Activated CD4-positive, alpha-beta T cell treated with anti-CD3 and anti-CD28 coated beads, Interleukin-2, amount 10 ng/mL, durations not matched to agents 24 days and 14 days (primary cell): ENCODE measurements around the gene VPS26B. TPM values are rescaled to one million over a fixed set of nuclear protein-coding genes. Genes with fewer than 3 reads are reported as not detected.

Experiments used
- DNase-seq: peaks from one replicate; pipeline ENCODE4 v3.0.0; 2022
- H3K27ac Mint-ChIP-seq: one replicate; pipeline ENCODE4 v1.8.0; 2022; ENCODE audit warnings: mild to moderate bottlenecking, mixed read lengths
- H3K27me3 Mint-ChIP-seq: one replicate; pipeline ENCODE4 v1.8.0; 2022; ENCODE audit warnings: mixed read lengths
- H3K36me3 Mint-ChIP-seq: one replicate; pipeline ENCODE4 v1.8.0; 2022; ENCODE audit warnings: low read depth, mild to moderate bottlenecking, mixed read lengths
- H3K4me1 Mint-ChIP-seq: one replicate; pipeline ENCODE4 v1.8.0; 2021; ENCODE audit warnings: mixed read lengths
- H3K4me3 Mint-ChIP-seq: one replicate; pipeline ENCODE4 v1.8.0; 2022; ENCODE audit warnings: mild to moderate bottlenecking, moderate library complexity, mixed read lengths
- H3K9me3 Mint-ChIP-seq: one replicate; pipeline ENCODE4 v1.8.0; 2021; ENCODE audit warnings: mixed read lengths
- intact Hi-C: fragments of 100-400 bp; cut with micrococcal nuclease; formaldehyde crosslinking; loops from one replicate; pipeline ENCODE4 v1.15.1; 2023
- total RNA-seq: library from RNA; stranded (reverse); gene quantifications from 2 replicates; pipeline ENCODE4 v1.2.3, GENCODE V29; 2022

The VPS26B gene
- total RNA-seq, 1 donor from 2014 or later = 42.6 TPM

DNA sequence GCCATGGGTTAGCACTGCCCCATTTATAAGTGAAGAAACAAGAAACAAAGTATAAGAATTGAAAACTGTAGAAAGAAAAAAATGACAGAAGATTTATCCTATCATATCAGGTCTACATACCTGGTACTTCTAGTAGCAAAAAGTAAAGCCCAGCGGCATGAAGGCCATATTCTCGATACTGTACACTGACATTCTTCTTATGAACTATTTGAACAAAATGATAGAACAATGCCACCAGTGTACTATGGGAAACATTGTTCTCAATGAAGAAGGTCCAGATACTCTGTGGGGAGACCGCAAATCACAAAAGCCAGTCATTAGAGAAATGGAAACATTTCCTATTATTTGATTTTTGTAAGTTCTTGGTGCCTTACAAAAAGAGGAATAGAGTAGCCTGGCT is 7.7 kb upstream of the VPS26B start:
- peaks cover 45% of the 10 kb centered on the region for H3K36me3 Mint-ChIP-seq
- no peak overlapping the region for H3K27ac Mint-ChIP-seq
- no peak overlapping the region for H3K4me3 Mint-ChIP-seq
- H3K4me1 Mint-ChIP-seq = peaks cover 50% of the 10 kb centered on the region
- DNase-seq = no peak
- intact Hi-C loops = no loop called here
- H3K27me3 Mint-ChIP-seq = no peaks in the 10 kb centered on the region
- H3K9me3 Mint-ChIP-seq = no peaks in the 10 kb centered on the region

DNA sequence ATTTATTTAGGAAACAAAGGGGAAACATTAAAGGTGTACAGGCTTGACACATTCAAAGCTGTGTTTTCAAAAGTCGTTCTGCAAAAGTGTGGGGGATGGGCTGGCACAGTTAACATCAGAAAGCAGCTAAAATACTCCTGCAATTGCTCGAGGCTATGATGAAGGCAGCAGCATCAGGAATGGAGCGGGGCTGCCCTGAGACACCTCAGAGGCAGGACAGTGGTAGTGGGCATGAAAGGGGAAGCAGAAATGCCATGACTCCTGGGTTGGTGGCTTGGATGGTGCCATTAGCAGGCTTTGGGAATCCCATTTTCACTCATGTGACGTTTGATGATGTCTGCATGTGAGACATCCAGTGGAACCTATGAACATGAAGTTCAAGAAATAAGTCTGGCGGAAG is 1.4 kb upstream of the VPS26B start:
- peak; percentile 75 for DNase-seq
- Mint-ChIP-seq H3K36me3 (peaks cover 33% of the 10 kb centered on the region), H3K9me3 (no peaks in the 10 kb centered on the region), H3K27ac (peak overlapping the region; percentile 97), H3K4me1 (peaks cover 68% of the 10 kb centered on the region), H3K27me3 (no peaks in the 10 kb centered on the region), H3K4me3 (peak overlapping the region; percentile 95)
- intact Hi-C loops = loop anchor here (5.0 kb wide), 2 partner anchors 276 to 296 kb away; no protein-coding TSS in a partner anchor

DNA sequence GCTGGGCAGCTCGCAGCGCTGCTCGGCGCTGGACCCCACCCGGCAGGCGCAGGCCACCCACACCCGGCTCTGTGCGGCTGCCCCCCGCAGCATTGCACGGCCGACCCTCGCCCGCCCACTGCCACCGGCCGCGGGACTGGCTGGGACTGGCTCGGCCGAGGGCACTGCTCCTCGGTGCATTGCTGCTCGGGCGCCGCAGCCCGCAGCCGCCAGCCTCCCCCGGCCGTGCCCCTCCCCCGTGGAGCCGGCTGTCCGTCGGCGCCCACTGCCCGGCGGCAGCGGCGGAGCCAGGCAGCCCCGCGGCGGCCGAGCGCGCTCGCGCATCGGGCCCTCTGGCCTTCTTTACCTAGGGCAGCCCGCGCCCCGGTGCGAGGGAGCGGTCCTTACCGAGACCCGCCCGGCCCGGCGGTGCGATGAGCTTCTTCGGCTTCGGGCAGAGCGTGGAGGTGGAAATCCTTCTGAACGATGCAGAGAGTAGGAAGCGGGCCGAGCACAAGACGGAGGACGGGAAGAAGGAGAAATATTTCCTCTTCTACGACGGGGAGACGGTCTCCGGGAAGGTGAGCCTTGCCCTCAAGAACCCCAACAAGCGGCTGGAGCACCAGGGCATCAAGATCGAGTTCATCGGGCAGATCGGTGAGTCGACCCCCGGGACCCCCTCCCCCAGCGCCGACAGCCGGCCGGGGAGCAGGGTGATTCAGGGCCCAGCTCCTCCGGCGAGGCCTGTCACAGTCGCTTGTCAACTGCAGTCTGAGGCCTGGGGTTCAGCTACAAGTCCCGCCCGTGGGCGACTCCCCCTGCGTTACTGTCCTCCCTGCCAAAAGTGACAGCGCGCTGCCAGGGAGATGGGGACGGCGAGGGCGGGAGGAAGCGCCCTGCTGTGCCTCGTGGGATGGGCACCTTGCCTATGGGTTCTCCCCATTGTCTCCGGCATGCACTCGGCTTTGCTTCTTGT is 516 bp downstream of the VPS26B start:
- Mint-ChIP-seq H3K9me3 (no peaks in the 10 kb centered on the region), H3K27ac (peak overlapping the region; percentile 91), H3K4me1 (peaks cover 70% of the 10 kb centered on the region), H3K36me3 (peaks cover 22% of the 10 kb centered on the region), H3K4me3 (peak overlapping the region; percentile 97), H3K27me3 (no peaks in the 10 kb centered on the region)
- intact Hi-C loops = loop anchor here (1.0 to 5.0 kb wide), 7 partner anchors 18 to 298 kb away; partner anchors contain the start of genes ACAD8, GLB1L2 and THYN1
- peak; percentile 89 for DNase-seq

DNA sequence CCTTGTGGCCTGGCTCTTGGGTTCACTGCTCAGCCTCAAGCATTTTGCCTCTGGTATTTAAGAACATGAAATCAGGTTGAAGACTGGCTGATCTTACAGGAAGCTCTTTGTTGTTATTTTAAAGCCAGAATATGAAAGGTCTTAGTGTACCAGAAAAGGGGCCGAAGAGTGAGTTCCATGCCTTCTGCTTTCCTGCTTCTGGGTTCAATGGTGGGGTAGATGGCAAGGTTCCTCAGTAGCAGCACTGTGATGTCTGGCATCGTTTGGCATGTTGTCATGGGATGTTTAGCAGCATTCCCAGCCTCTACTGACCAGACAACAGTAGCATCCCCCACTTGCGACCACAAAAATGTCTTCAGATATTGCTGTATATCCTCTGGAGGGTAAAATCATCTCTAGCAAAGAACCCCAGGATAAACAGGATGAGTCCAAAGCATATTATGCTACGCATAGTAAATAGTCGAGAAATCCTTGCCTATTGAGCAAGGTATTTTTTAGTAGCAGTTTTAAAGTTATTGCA is 2.4 kb downstream of the VPS26B start:
- DNase-seq = no peak
- intact Hi-C loops = no loop called here
- peaks cover 68% of the 10 kb centered on the region for H3K4me1 Mint-ChIP-seq
- peak overlapping the region; percentile 50 for H3K27ac Mint-ChIP-seq
- H3K9me3 Mint-ChIP-seq = no peaks in the 10 kb centered on the region
- no peaks in the 10 kb centered on the region for H3K27me3 Mint-ChIP-seq
- H3K36me3 Mint-ChIP-seq = peaks cover 17% of the 10 kb centered on the region
- peak overlapping the region; percentile 97 for H3K4me3 Mint-ChIP-seq

DNA sequence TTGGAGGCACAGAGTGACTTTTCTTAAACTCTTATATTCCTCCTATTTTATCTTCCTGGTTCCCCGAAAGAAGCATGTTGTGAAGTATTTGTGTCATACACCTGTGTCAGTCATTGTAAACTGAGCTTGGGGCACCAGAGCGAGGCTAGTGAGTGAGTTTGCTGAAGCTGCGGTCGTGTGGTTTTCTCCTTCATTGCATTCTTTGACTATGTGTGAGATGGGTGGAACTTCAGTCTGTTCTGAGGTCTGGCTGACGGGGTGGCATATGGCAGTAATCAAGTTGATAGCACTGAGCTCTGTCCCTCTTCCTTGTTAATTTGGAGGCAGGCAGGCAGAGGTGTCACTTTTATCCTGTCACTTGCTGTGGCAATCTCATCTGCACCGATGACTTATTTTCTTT is 4.2 kb downstream of the VPS26B start:
- H3K36me3 Mint-ChIP-seq = peaks cover 8% of the 10 kb centered on the region
- intact Hi-C loops = no loop called here
- no peaks in the 10 kb centered on the region for H3K27me3 Mint-ChIP-seq
- H3K27ac Mint-ChIP-seq = no peak overlapping the region
- H3K4me1 Mint-ChIP-seq = peaks cover 59% of the 10 kb centered on the region
- H3K9me3 Mint-ChIP-seq = no peaks in the 10 kb centered on the region
- DNase-seq = no peak
- H3K4me3 Mint-ChIP-seq = no peak overlapping the region

DNA sequence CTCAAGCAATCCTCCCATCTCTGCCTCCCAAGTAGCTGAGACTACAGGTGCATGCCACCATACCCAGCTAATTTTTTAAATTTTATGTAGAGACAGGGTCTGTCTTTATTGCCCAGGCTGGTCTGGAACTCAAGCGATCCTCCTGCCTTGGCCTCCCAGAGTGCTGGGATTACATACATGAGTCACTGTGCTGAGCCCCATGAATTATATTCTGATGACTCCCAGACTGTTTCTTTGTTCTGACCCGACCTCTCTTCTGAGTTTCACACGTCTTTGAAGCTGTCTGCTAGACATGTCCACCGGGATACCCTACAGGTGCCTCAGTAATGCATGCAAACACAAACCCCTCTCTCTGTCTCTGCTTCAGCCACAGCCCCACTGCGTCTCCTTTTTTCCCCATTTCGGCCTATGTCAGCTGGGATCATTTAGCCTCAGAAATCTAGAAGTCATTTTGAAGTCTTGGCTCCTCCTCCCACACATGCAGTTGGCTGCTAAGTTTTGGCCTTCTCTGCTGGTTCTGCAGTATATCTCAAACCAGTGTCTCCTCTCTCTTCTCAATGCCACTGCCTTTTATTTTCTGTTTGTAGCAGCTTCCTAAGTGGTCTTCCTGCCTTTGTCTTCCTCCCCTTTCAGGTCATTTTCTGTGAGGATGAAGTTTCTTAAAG is 4.8 kb downstream of the VPS26B start:
- H3K36me3 Mint-ChIP-seq = peaks cover 8% of the 10 kb centered on the region
- H3K4me1 Mint-ChIP-seq = peaks cover 58% of the 10 kb centered on the region
- no peaks in the 10 kb centered on the region for H3K27me3 Mint-ChIP-seq
- no peak for DNase-seq
- intact Hi-C loops = no loop called here
- H3K9me3 Mint-ChIP-seq = no peaks in the 10 kb centered on the region
- H3K4me3 Mint-ChIP-seq = peak overlapping the region; percentile 4
- no peak overlapping the region for H3K27ac Mint-ChIP-seq

DNA sequence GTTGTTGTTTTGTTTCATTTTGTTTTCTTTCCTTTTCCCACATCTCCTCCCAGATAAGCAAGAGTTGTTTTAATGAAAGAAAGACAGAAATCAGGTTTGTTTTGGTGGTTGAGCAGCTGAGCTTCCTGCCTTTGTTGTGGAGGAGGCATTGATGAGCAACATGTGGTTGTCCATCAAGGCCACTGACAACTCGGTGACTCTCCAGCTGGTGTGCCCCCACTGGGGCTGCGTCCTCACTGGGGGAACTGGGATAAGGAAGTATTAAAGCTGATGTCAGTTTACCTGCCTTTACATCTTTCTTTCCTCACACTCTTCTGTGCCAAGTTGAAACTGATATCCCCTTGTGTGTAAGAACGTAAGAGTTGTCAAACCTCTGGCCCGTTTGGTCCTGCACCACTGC is 5.9 kb downstream of the VPS26B start:
- H3K27ac Mint-ChIP-seq = no peak overlapping the region
- peaks cover 6% of the 10 kb centered on the region for H3K36me3 Mint-ChIP-seq
- intact Hi-C loops = no loop called here
- DNase-seq = no peak
- H3K27me3 Mint-ChIP-seq = no peaks in the 10 kb centered on the region
- peaks cover 58% of the 10 kb centered on the region for H3K4me1 Mint-ChIP-seq
- H3K4me3 Mint-ChIP-seq = no peak overlapping the region
- H3K9me3 Mint-ChIP-seq = no peaks in the 10 kb centered on the region

DNA sequence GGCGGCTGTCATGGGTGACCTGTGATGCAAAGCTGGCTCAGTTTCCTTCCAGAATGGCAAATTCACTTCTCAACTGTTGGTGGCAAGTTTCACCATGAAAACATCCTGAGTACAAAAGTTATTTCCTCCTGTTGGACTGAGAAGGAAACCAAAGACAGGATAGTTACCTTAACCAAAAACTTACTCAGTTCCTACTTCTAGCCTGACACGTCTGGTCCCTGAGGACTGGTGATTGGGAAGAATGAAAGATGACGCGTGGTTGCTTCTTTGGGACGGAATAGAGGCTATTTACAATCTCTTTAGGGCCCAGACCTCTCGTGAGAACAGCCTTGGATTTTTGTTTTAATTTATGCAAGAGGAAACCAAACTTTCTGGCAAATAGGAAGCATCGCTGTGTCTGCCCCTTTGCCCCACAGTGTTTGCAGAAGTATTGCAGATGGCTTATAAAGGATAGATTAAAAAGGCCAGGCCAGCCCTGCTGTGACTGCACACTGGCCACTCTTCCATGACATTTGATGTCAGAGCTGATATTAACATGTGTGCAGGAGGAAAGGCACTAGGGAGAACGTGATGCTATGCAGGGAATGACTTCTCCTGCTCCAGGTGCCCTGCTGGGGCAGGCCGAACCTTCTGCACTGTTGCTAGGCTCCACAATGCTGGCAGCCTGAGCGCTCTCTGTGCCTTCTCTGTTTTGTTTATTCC is 7.6 kb downstream of the VPS26B start:
- no peaks in the 10 kb centered on the region for H3K27me3 Mint-ChIP-seq
- no peak overlapping the region for H3K4me3 Mint-ChIP-seq

DNA sequence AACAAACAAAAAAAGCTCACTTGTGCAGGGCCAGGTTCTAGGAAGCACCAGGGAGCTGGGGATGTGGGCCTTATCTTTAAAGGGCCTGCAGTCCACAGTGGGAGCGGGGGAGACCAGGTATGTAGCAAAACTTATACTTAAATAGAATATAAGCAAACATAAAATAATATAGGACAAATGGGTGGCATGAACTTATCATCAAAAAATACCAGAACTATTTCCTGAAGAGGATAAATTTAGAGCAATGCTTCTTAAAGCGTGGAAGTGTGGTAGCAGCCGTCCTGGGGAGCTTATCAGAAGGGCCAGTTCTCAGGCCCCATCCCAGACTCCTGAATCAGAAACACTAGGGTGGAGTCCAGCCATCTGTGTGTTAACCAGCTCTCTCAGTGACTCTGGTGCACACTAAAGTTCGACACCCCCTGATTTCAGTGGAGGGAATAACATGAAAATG is 9.3 kb downstream of the VPS26B start:
- H3K27me3 Mint-ChIP-seq = no peaks in the 10 kb centered on the region
- peaks cover 19% of the 10 kb centered on the region for H3K36me3 Mint-ChIP-seq
- H3K4me3 Mint-ChIP-seq = no peak overlapping the region
- no peak overlapping the region for H3K27ac Mint-ChIP-seq
- peaks cover 28% of the 10 kb centered on the region for H3K4me1 Mint-ChIP-seq
- H3K9me3 Mint-ChIP-seq = no peaks in the 10 kb centered on the region
- no peak for DNase-seq
- intact Hi-C loops = no loop called here

More for the DNA sequence above, 7.6 kb downstream of the VPS26B start:
- no peak for DNase-seq
- intact Hi-C loops = no loop called here
- H3K4me1 Mint-ChIP-seq = peaks cover 43% of the 10 kb centered on the region
- no peaks in the 10 kb centered on the region for H3K9me3 Mint-ChIP-seq
- H3K36me3 Mint-ChIP-seq = peaks cover 8% of the 10 kb centered on the region
- no peak overlapping the region for H3K27ac Mint-ChIP-seq

DNA sequence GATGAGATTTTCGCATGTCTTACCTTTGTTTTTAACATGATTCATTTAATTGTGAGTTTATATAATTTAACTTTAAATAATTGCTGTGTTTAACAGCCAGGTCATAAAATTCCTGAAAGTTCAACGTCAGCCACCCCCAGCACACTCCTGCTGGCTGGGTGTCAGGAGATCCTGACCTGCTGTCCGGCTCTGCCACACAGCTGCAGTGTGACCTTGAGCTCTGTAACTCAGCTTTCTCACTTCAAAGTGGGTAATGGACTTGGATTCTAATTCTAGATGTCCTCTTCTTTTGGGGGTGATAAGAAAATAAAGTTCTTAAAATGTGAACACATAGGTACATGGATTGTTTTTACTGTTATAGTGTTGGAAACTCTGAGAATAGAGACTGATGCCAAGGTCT is 10.9 kb downstream of the VPS26B start:
- H3K9me3 Mint-ChIP-seq = no peaks in the 10 kb centered on the region

DNA sequence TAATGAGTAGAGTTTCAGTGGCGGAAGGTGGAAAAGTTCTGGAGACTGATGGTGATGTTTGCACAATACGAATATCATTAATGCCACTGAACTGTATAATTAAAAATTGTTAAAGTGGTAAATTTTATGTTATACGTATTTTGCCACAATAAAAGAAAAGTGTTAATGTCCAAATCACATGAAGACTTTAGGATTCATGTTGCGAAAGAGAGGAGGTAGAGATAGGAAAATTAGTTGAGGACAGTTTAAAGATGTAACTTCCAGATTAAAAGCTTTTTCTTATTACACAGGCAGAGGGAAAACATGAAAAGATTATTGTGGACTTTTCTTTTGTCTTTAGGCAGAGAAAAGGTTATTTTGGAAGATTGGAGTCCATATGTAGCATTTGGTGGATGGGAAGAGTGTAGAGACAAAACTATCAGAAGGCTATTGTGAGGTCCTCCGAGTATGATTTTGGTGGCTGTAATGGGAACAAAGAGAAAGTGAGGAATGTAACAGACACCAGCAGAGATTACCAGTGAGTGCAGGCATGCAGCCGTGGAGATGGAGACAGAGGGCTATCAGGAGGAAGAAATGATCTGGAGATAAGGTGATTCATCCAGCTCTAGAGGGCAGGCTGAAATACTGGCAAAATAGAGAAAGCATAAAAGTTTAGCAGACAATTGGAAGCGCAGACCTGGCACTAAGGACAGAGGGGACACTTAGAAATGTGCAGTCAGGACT is 12.5 kb downstream of the VPS26B start:
- Mint-ChIP-seq H3K4me1 (peaks cover 6% of the 10 kb centered on the region), H3K4me3 (no peak overlapping the region), H3K36me3 (peaks cover 23% of the 10 kb centered on the region), H3K9me3 (no peaks in the 10 kb centered on the region), H3K27ac (no peak overlapping the region), H3K27me3 (no peaks in the 10 kb centered on the region)
- no peak for DNase-seq
- intact Hi-C loops = no loop called here

More for the DNA sequence above, 10.9 kb downstream of the VPS26B start:
- no peak overlapping the region for H3K27ac Mint-ChIP-seq
- H3K36me3 Mint-ChIP-seq = peaks cover 27% of the 10 kb centered on the region
- DNase-seq = no peak
- no peak overlapping the region for H3K4me3 Mint-ChIP-seq
- intact Hi-C loops = no loop called here
- no peaks in the 10 kb centered on the region for H3K27me3 Mint-ChIP-seq
- H3K4me1 Mint-ChIP-seq = peaks cover 15% of the 10 kb centered on the region

DNA sequence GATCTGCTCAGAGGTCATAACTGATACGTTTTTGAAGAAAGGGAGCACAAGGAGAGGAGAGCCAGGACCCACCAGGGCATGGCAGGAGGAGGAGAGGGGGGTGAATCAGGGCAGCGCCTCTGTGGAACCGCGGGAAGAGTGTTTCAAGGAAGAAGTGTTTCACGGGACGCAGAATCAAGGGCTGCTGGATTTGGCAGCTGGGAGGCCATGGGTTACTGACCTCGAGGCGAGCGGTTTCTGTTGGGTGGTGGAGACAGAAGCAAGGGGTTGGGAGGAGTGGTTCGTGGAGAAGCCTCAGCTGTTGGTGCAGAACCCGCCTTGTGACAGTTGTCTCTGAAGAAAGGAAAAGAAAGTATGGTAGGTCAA is 13.1 kb downstream of the VPS26B start:
- intact Hi-C loops = no loop called here
- no peaks in the 10 kb centered on the region for H3K27me3 Mint-ChIP-seq
- peaks cover 1% of the 10 kb centered on the region for H3K4me1 Mint-ChIP-seq
- H3K4me3 Mint-ChIP-seq = no peak overlapping the region
- H3K27ac Mint-ChIP-seq = no peak overlapping the region
- DNase-seq = no peak
- H3K36me3 Mint-ChIP-seq = peaks cover 26% of the 10 kb centered on the region
- H3K9me3 Mint-ChIP-seq = no peaks in the 10 kb centered on the region

DNA sequence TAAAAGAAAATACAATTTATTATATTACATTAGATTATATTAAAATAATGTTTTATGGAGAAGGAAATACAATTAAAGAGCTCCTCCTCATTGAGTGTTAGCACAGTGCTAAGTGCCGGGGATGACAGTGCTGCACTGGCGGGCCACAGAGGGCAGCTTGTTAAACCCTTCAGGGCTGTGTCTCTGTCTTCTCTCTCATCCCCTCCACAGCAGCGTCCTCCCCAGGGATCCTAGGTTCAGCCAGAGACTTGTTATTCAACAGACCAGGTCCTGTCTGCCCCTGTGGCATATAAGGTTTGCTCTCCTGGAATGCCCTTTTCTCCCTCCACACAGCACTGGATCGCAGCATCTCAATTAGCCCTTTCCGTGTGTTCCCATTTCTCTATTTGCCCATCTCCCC is 14.5 kb downstream of the VPS26B start:
- Mint-ChIP-seq H3K27ac (no peak overlapping the region), H3K4me3 (no peak overlapping the region), H3K9me3 (no peaks in the 10 kb centered on the region), H3K4me1 (no peaks in the 10 kb centered on the region), H3K27me3 (no peaks in the 10 kb centered on the region), H3K36me3 (peaks cover 36% of the 10 kb centered on the region)
- intact Hi-C loops = no loop called here
- DNase-seq = no peak
